Measurements from ENCODE around the gene COL23A1.
"Not testable (repeated sequence)": the region's sequence is repeated elsewhere in the genome, so short reads cannot be mapped to it uniquely, and the experiment has no call there.

Gene COL23A1

DNA sequence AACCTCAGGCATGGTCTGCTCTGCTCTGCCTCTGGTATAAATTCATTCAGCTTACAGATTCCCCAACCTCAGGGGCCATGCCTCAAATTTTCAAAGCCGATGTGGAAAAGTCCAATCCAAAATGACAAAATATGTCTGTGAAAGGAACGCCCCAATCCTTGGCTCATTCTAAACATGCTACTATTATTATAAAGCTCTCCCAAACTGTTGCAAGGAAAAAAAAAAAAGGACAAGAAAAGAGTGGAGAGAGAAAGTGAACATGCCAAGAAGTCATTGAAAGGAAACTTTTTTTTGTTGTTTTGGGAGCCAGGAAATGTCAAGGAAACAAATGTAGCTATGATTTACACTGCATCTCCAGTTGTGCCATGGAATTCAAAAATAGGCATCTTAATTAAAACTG, 3.8 kb downstream of the COL23A1 start:
- Histone ChIP-seq H3K4me3 (ENCODE audit: low read length) (no peak overlapping the region), H3K36me3 (ENCODE audit: control insufficient read depth, low read depth, low read length) (no peaks in the 10 kb centered on the region), H3K9ac (ENCODE audit: low read length) (no peak overlapping the region), H3K27ac (ENCODE audit: low read length) (no peak overlapping the region), H3K27me3 (ENCODE audit: control insufficient read depth, insufficient read depth, low read length) (peaks cover 37% of the 10 kb centered on the region), H3K9me3 (ENCODE audit: control insufficient read depth, low read depth, low read length) (no peaks in the 10 kb centered on the region), H3K4me1 (ENCODE audit: control insufficient read depth, low read depth, low read length) (peaks cover 15% of the 10 kb centered on the region)

DNA sequence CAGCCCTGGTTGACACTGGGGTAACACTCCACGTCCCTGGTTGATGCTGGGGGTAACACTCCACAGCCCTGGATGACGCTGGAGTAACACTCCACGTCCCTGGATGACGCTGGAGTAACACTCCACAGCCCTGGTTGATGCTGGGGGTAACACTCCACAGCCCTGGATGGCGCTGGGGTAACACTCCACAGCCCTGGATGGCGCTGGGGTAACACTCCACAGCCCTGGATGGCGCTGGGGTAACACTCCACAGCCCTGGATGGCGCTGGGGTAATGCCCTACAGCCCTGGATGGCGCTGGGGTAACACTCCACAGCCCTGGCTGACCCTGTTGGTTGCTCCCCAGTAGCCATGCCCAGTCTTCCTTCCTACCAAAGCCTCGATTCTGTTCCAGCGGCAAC, 4.8 kb downstream of the COL23A1 start:
- not testable (repeated sequence) for H3K9ac ChIP-seq (ENCODE audit: low read length); H3K9me3 ChIP-seq (ENCODE audit: control insufficient read depth, low read depth, low read length); H3K27ac ChIP-seq (ENCODE audit: low read length); H3K36me3 ChIP-seq (ENCODE audit: control insufficient read depth, low read depth, low read length); H3K4me3 ChIP-seq (ENCODE audit: low read length)
- Histone ChIP-seq H3K4me1 (ENCODE audit: control insufficient read depth, low read depth, low read length) (peaks cover 12% of the 10 kb centered on the region), H3K27me3 (ENCODE audit: control insufficient read depth, insufficient read depth, low read length) (peaks cover 30% of the 10 kb centered on the region)

DNA sequence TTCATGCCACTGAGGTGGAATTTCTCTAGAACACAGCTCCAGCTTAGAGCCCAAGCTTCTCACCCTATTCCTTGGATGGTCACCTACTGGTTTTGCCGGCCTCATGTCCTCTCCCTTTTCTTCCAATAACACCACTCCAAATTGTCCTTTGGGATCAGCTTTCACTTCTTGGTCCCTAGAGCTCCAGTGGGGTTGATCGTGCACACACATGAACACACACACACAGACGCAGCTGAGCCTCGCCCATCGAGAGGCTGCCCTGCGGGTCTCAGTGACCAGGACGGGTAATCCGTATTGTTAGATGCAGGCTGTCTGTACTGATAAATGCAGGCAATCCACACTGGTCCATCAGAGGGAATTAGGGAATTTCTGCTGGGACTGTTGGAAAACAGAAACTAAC, 6.9 kb downstream of the COL23A1 start:
- Histone ChIP-seq H3K36me3 (ENCODE audit: control insufficient read depth, low read depth, low read length) (no peaks in the 10 kb centered on the region), H3K27ac (ENCODE audit: low read length) (no peak overlapping the region), H3K9me3 (ENCODE audit: control insufficient read depth, low read depth, low read length) (no peaks in the 10 kb centered on the region), H3K27me3 (ENCODE audit: control insufficient read depth, insufficient read depth, low read length) (peaks cover 17% of the 10 kb centered on the region), H3K9ac (ENCODE audit: low read length) (no peak overlapping the region), H3K4me1 (ENCODE audit: control insufficient read depth, low read depth, low read length) (peaks cover 11% of the 10 kb centered on the region), H3K4me3 (ENCODE audit: low read length) (no peak overlapping the region)

DNA sequence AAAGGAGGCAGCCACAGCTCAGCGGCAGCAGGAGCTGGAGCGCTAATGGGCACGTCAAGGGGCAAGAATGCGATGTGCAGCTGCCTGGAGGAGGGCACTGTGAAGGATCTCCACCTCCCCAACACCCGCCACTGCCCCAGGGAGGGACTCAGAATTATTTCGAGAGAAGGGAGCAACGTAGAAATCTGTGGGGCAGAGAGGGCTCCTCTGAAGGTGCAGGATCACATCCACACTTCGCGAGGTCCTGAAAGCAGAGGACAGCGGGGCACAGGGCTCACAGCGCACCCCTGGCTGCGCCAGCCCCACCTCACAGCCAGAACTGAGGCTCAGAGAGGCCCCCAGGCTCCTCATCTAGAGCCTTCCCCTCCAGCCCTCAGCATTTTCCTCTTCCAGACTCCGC, 7.9 kb downstream of the COL23A1 start:
- no peak overlapping the region for H3K9ac ChIP-seq (ENCODE audit: low read length)
- H3K27me3 ChIP-seq (ENCODE audit: control insufficient read depth, insufficient read depth, low read length), result peaks cover 7% of the 10 kb centered on the region
- H3K36me3 ChIP-seq (ENCODE audit: control insufficient read depth, low read depth, low read length), result no peaks in the 10 kb centered on the region
- no peak overlapping the region for H3K4me3 ChIP-seq (ENCODE audit: low read length)
- peaks cover 1% of the 10 kb centered on the region for H3K4me1 ChIP-seq (ENCODE audit: control insufficient read depth, low read depth, low read length)
- H3K9me3 ChIP-seq (ENCODE audit: control insufficient read depth, low read depth, low read length), result no peaks in the 10 kb centered on the region
- H3K27ac ChIP-seq (ENCODE audit: low read length), result no peak overlapping the region

DNA sequence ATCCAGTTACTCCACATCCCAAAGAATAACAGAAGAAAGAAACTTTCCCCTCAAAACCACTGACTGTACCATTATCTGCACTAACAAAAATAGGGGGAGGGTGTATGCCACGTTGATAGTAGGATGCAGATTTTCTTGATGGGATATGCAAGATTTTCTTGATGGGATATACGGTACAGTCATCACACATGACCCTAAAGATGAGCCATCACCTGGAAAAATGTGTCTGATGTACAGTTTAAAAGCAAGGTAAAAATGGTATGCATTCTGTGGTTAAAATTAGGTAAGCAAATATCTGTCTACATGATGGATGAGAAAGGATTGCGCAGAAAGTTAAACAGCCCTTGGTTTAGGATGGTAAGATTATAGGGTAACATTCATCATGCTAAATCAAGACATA, 8.6 kb downstream of the COL23A1 start:
- H3K27me3 ChIP-seq (ENCODE audit: control insufficient read depth, insufficient read depth, low read length), result peaks cover under 1% of the 10 kb centered on the region

DNA sequence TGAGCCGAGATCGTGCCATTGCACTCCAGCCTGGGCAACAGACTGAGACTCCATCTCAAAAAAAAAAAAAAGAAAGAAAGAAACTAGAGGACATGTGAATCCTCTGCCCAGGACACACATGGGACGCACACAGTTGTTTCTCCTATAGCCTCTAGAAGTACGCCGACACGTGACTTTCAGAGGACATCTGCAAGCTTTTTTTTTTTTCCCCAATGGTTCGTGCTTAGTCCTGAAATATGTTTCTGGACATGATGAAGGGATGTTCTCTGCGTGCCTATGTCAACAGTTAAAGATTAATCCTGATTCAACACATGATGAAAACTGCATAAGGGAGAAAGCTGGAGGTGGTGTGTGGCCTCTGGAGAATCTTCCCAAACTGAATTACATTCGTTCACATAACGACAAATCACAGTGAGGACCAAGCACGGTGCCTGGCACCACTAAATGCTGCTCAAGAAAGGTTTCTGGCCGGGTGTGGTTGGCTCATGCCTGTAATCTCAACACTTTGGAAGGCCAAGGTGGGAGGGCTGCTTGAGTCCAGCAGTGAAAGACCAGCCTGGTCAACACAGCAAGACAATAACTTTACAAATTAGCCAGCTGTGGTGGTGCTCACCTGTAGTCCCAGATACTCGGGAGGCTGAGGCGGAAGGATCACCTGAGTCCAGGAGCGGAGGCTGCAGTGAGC, 9.8 kb downstream of the COL23A1 start:
- no peak overlapping the region for H3K4me3 ChIP-seq (ENCODE audit: low read length)
- H3K9ac ChIP-seq (ENCODE audit: low read length), result no peak overlapping the region
- peaks cover 10% of the 10 kb centered on the region for H3K27me3 ChIP-seq (ENCODE audit: control insufficient read depth, insufficient read depth, low read length)
- no peaks in the 10 kb centered on the region for H3K36me3 ChIP-seq (ENCODE audit: control insufficient read depth, low read depth, low read length)
- H3K9me3 ChIP-seq (ENCODE audit: control insufficient read depth, low read depth, low read length), result no peaks in the 10 kb centered on the region
- H3K27ac ChIP-seq (ENCODE audit: low read length), result no peak overlapping the region
- no peaks in the 10 kb centered on the region for H3K4me1 ChIP-seq (ENCODE audit: control insufficient read depth, low read depth, low read length)

More for the DNA sequence above, 8.6 kb downstream of the COL23A1 start:
- H3K4me1 ChIP-seq (ENCODE audit: control insufficient read depth, low read depth, low read length), result no peaks in the 10 kb centered on the region
- H3K4me3 ChIP-seq (ENCODE audit: low read length), result no peak overlapping the region
- H3K27ac ChIP-seq (ENCODE audit: low read length), result no peak overlapping the region
- no peaks in the 10 kb centered on the region for H3K9me3 ChIP-seq (ENCODE audit: control insufficient read depth, low read depth, low read length)
- no peak overlapping the region for H3K9ac ChIP-seq (ENCODE audit: low read length)
- H3K36me3 ChIP-seq (ENCODE audit: control insufficient read depth, low read depth, low read length), result no peaks in the 10 kb centered on the region

DNA sequence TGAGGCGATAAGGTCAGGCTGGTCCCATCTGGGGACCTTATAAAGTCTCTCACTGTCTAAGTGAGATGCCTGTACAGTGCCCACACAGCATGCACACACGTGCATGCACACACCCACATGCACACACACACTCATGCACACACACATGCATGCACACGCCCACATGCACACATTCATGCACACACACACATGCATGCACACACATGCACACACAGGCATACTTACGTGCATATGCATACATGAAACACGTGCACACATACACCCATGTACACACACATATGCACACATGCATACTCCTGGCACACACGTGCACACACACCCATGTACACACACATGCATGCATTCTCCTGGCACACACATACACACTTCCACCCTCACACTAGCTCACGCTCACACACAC, 12.2 kb downstream of the COL23A1 start:
- H3K4me1 ChIP-seq (ENCODE audit: control insufficient read depth, low read depth, low read length), result no peaks in the 10 kb centered on the region
- H3K9ac ChIP-seq (ENCODE audit: low read length), result no peak overlapping the region
- H3K27ac ChIP-seq (ENCODE audit: low read length), result no peak overlapping the region
- peaks cover 23% of the 10 kb centered on the region for H3K27me3 ChIP-seq (ENCODE audit: control insufficient read depth, insufficient read depth, low read length)
- H3K9me3 ChIP-seq (ENCODE audit: control insufficient read depth, low read depth, low read length), result no peaks in the 10 kb centered on the region
- no peaks in the 10 kb centered on the region for H3K36me3 ChIP-seq (ENCODE audit: control insufficient read depth, low read depth, low read length)
- H3K4me3 ChIP-seq (ENCODE audit: low read length), result no peak overlapping the region

DNA sequence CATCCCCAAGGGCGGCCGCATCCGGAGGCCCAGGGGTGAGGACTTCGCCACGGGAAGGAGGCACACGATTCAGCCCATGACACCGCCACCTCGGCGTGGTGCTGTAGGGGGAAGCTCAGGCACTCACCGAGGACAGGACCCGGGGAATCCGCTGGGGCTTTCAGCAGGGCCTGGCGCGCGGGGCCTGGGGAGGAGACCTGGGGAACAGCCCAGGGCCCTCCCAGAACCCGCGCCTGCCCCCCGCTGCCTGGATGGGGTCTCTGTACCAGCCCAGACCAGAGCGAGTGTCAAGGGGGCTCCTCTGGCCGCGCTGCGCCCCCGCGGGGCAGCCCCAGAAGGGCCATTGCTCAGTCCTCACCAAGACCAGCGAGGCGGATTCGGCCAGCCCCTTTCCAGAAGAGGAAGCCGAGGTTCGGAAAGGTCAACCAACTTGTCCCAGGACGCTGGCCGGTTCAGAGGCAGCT, 12.8 kb downstream of the COL23A1 start:
- H3K36me3 ChIP-seq (ENCODE audit: control insufficient read depth, low read depth, low read length), result no peaks in the 10 kb centered on the region
- H3K4me1 ChIP-seq (ENCODE audit: control insufficient read depth, low read depth, low read length), result no peaks in the 10 kb centered on the region
- H3K9ac ChIP-seq (ENCODE audit: low read length), result peak overlapping the region; percentile 31

DNA sequence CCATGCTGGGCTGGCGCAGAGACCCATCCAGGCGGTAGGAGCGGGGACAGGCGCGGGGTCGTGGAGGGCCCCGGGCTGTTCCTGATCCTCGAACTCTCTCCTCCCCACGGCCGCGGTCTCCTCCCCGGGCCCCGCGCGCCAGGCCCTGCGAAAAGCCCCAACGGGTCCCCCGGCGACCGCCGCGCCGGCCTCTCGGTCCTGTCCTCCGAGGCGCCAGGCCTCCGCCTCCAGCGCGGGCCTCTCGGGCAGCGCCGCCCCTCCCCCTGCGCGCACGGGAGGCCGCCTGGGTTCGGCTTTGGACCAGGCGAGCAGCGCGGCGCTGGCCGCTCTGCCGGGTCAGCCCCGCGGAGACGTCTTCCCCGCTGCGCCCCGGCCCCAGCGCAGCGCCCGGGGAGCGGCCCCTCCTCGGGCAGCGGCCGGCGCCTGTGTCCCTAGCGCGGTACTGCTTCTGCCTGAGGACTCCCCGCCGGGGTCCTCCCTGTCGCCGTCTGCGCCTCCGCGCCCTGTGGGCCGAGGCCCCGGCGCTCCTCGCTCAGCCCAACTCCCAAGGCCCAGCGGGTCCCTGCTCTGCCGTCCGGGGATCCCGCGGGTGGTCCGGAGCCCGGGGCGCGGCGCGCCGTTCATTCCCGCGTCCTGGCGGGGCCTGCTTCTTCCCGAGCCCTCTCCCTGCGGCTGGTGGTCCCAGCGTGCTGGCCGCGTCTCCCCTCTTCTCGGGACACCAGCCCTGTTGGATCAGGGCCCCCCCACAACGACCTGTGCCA, 13.4 kb downstream of the COL23A1 start:
- H3K4me3 ChIP-seq (ENCODE audit: low read length), result peak overlapping the region; percentile 50
- no peaks in the 10 kb centered on the region for H3K9me3 ChIP-seq (ENCODE audit: control insufficient read depth, low read depth, low read length)
- H3K4me1 ChIP-seq (ENCODE audit: control insufficient read depth, low read depth, low read length), result no peaks in the 10 kb centered on the region
- H3K27ac ChIP-seq (ENCODE audit: low read length), result no peak overlapping the region
- H3K27me3 ChIP-seq (ENCODE audit: control insufficient read depth, insufficient read depth, low read length), result peaks cover 23% of the 10 kb centered on the region
- peak overlapping the region; percentile 31 for H3K9ac ChIP-seq (ENCODE audit: low read length)
- H3K36me3 ChIP-seq (ENCODE audit: control insufficient read depth, low read depth, low read length), result no peaks in the 10 kb centered on the region

More for the DNA sequence above, 12.8 kb downstream of the COL23A1 start:
- peak overlapping the region; percentile 50 for H3K4me3 ChIP-seq (ENCODE audit: low read length)
- no peaks in the 10 kb centered on the region for H3K9me3 ChIP-seq (ENCODE audit: control insufficient read depth, low read depth, low read length)
- no peak overlapping the region for H3K27ac ChIP-seq (ENCODE audit: low read length)
- peaks cover 23% of the 10 kb centered on the region for H3K27me3 ChIP-seq (ENCODE audit: control insufficient read depth, insufficient read depth, low read length)

DNA sequence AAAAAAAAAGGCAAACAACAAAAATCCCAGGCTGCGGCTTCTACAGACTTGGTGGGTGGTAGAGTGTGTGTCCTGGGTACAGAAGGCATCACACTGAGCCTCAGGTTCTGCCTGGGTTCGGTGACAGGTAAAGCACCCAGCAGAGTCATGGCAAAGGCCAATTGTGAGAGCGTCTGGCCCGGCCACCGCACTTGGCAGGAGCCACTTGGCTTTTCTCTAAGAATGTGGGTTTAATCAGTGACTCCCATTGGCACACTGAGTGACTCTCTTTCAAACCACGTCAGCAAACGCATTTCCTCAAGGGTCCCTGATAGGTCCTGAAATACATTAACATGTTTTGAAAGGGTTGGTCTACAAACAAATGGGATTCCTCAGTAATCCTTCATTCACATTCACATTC, 17.0 kb downstream of the COL23A1 start:
- Histone ChIP-seq H3K36me3 (ENCODE audit: control insufficient read depth, low read depth, low read length) (no peaks in the 10 kb centered on the region), H3K27me3 (ENCODE audit: control insufficient read depth, insufficient read depth, low read length) (peaks cover 23% of the 10 kb centered on the region), H3K9me3 (ENCODE audit: control insufficient read depth, low read depth, low read length) (no peaks in the 10 kb centered on the region), H3K4me1 (ENCODE audit: control insufficient read depth, low read depth, low read length) (no peaks in the 10 kb centered on the region), H3K4me3 (ENCODE audit: low read length) (no peak overlapping the region), H3K27ac (ENCODE audit: low read length) (no peak overlapping the region), H3K9ac (ENCODE audit: low read length) (no peak overlapping the region)

DNA sequence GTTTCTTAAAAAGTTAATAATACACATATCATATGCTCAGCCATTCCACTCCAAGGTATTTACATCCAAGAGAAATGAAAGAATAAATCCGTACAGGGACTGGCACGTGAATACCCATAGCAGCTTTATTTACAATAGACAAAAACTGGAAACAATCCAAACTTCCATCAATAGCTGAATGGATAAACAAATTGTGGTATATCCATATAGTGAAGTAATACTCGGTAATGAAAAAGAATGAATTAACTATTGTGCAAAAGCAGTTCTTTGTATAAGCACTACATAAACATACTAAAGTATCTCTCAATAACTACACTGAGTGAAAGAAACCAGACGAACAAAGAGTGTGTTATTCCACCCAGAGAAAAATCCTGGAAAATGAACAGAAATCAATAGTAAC, 17.6 kb downstream of the COL23A1 start:
- H3K27ac ChIP-seq (ENCODE audit: low read length), result no peak overlapping the region
- no peak overlapping the region for H3K9ac ChIP-seq (ENCODE audit: low read length)
- H3K4me3 ChIP-seq (ENCODE audit: low read length), result no peak overlapping the region
- H3K27me3 ChIP-seq (ENCODE audit: control insufficient read depth, insufficient read depth, low read length), result peaks cover 23% of the 10 kb centered on the region
- H3K36me3 ChIP-seq (ENCODE audit: control insufficient read depth, low read depth, low read length), result no peaks in the 10 kb centered on the region
- no peaks in the 10 kb centered on the region for H3K9me3 ChIP-seq (ENCODE audit: control insufficient read depth, low read depth, low read length)
- H3K4me1 ChIP-seq (ENCODE audit: control insufficient read depth, low read depth, low read length), result no peaks in the 10 kb centered on the region

DNA sequence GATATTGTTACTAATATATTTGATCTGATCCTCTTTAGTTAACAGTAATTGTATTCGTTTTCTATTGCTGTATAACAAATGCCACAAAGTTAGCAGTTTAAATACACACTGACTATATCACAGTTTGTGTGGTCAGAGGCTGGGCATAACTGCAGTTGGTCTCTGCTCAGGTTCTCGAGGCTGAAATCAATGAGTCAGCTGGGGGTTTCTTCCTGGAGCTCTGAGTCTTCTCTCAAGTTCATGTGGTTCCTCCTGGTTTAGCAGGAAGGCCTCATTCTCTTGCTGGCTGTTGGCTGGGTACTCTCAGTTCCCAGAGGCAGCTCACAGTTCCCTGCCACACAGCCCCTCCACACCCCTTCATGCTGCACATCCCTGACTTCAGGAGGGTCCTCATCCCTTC, 20.7 kb downstream of the COL23A1 start:
- Histone ChIP-seq H3K9me3 (ENCODE audit: control insufficient read depth, low read depth, low read length) (no peaks in the 10 kb centered on the region), H3K36me3 (ENCODE audit: control insufficient read depth, low read depth, low read length) (no peaks in the 10 kb centered on the region), H3K9ac (ENCODE audit: low read length) (no peak overlapping the region), H3K4me1 (ENCODE audit: control insufficient read depth, low read depth, low read length) (peaks cover 11% of the 10 kb centered on the region), H3K27ac (ENCODE audit: low read length) (no peak overlapping the region), H3K27me3 (ENCODE audit: control insufficient read depth, insufficient read depth, low read length) (peaks cover 4% of the 10 kb centered on the region), H3K4me3 (ENCODE audit: low read length) (no peak overlapping the region)
